HG02981 (cell line): ENCODE data around the gene ARL5C.

Experiments
- ATAC-seq: cut with Tn5 transposase; IDR thresholded peaks from one replicate; pipeline ENCODE4 v1.9.1; 2021; ENCODE audit warnings: mild to moderate bottlenecking, moderate library complexity; ENCODE audit not compliant: unreplicated experiment

ARL5C gene

GRCh38 chr17:39110435-39111136 is 55.4 kb downstream of the ARL5C start:
- no peak for ATAC-seq

- ATAC-seq, result no peak
Observed at GRCh38 chr17:39108461-39109375, 57.2 kb downstream of the ARL5C start.

- ATAC-seq, result no peak
Observed at GRCh38 chr17:39107973-39108372, 58.0 kb downstream of the ARL5C start.

- no peak for ATAC-seq
Observed at GRCh38 chr17:39107155-39107554, 58.8 kb downstream of the ARL5C start.
